Chondrocyte (in vitro differentiated cells): ENCODE measurements around the gene NDOR1. TPM values are rescaled to one million over a fixed set of nuclear protein-coding genes. Genes with fewer than 3 reads are reported as not detected.

Source experiments
- DNase-seq: peaks from one replicate; pipeline ENCODE4 v3.0.0; 2021; ENCODE audit warnings: mixed read lengths, low spot score
- H3K27ac Mint-ChIP-seq: one replicate; pipeline ENCODE4 v1.8.0; 2021; ENCODE audit warnings: mild to moderate bottlenecking, moderate library complexity, mixed read lengths; ENCODE audit not compliant: unreplicated experiment
- H3K27me3 Mint-ChIP-seq: 2 replicates; pipeline ENCODE4 v1.8.0; 2021; ENCODE audit warnings: low read depth, mixed read lengths
- H3K36me3 Mint-ChIP-seq: 2 replicates; pipeline ENCODE4 v1.8.0; 2021; ENCODE audit warnings: low read depth, mixed read lengths
- H3K4me1 Mint-ChIP-seq: 2 replicates; pipeline ENCODE4 v1.8.0; 2021; ENCODE audit warnings: low read depth, mild to moderate bottlenecking, mixed read lengths
- H3K4me3 Mint-ChIP-seq: one replicate; pipeline ENCODE4 v1.8.0; 2021; ENCODE audit warnings: mild to moderate bottlenecking, moderate library complexity, mixed read lengths; ENCODE audit not compliant: unreplicated experiment
- H3K9me3 Mint-ChIP-seq: 2 replicates; pipeline ENCODE4 v1.8.0; 2021; ENCODE audit warnings: low read depth, mixed read lengths
- total RNA-seq: library from RNA; stranded (reverse); gene quantifications from 3 replicates; pipeline ENCODE4 v1.2.1, GENCODE V29; 2021
- TF ChIP-seq, protein P1 (sequence below): fragments of 200-600 bp; sonication (generic); IDR thresholded peaks from 2 replicates; pipeline ENCODE4 v1.5.0; 2021; ENCODE audit warnings: antibody characterized with exemption, mild to moderate bottlenecking, moderate library complexity

Gene NDOR1
- total RNA-seq, 1 donor from 2014 or later = 10.8 TPM

DNA sequence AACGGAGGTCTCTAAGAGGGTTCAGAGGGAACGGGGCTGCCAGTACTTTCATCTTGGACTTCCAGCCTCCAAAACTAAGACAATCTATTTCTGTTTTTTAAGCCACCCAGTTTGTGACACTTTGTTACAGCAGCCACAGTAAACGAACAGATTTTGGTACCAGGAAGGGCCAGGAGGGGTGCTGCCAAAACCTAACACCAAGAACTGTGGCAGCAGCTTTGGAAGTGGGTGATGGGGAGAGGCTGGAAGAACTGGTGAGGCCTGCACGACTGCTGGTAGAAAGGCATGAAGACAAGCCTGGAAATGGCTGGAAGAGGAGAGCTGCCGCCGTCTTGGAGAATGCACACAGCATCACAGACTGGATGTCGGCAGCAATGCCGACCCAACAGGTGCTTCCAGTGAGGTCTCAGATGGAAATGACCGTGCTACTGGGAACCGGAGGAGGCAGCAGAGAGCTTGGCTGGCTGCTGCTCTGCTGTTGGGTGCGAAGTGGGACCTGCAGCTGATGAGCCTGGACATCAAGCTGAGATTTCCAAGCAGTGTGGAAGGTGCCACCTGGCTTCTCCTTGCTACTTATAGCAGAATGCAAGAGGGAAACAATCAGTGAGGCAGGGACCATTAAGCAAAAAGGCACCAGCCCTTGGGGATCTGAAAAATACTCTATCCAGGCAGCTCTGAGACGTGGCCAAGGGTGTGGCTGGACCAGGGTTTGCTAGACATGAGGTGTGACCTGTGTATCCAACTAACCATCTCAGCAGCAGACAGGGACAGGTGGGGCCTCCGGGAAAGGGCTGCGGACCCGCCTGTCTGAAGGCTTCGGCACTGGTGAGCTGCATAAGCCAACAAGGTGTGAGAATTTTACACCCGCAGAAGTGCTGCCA lies 29.0 kb upstream of the NDOR1 start:
- TF ChIP-seq, protein P1, sequence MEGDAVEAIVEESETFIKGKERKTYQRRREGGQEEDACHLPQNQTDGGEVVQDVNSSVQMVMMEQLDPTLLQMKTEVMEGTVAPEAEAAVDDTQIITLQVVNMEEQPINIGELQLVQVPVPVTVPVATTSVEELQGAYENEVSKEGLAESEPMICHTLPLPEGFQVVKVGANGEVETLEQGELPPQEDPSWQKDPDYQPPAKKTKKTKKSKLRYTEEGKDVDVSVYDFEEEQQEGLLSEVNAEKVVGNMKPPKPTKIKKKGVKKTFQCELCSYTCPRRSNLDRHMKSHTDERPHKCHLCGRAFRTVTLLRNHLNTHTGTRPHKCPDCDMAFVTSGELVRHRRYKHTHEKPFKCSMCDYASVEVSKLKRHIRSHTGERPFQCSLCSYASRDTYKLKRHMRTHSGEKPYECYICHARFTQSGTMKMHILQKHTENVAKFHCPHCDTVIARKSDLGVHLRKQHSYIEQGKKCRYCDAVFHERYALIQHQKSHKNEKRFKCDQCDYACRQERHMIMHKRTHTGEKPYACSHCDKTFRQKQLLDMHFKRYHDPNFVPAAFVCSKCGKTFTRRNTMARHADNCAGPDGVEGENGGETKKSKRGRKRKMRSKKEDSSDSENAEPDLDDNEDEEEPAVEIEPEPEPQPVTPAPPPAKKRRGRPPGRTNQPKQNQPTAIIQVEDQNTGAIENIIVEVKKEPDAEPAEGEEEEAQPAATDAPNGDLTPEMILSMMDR = peak; percentile 72
- Mint-ChIP-seq H3K4me1 (no peaks in the 10 kb centered on the region), H3K36me3 (peaks cover 11% of the 10 kb centered on the region), H3K4me3 (no peak overlapping the region), H3K27me3 (no peaks in the 10 kb centered on the region), H3K9me3 (no peaks in the 10 kb centered on the region), H3K27ac (no peak overlapping the region)
- no peak for DNase-seq

DNA sequence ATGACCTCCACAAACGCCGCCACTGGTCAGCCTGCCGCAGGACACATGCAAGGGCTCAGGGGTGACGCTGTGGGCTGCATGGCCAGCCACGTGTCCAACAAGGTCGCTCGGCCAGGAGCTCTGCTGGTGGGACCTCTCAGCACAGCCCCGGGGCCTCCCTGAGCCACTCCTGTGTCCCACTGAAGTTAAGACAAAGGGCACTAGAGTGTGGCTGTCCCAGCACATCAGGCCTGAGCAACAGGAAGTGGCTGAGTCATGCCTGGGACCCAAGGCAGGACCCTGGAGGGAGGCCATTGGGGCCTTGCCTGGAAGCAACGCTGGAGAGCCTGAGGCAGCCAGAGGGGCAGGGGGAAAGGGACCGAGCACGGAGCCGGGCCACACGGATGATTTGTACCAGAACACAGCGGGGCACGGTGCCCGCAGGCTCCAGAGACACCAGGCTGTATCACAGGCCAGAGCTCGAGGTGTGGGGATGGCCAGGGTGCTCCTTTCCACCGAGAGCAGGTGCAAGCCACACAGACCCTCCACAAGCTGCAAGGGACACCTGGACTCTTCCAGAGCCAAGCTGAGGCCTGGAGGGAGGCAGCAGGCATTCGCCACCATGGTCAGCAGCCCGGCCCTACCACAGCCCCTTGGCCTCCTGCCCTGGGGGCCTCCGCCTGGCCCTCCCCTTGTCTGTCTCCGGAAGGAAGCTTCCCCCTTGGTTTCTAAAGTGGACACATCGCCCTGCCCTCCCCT lies 27.1 kb upstream of the NDOR1 start:
- H3K9me3 Mint-ChIP-seq = no peaks in the 10 kb centered on the region
- no peak overlapping the region for H3K27ac Mint-ChIP-seq
- H3K4me1 Mint-ChIP-seq = no peaks in the 10 kb centered on the region
- H3K36me3 Mint-ChIP-seq = peaks cover 14% of the 10 kb centered on the region
- no peaks in the 10 kb centered on the region for H3K27me3 Mint-ChIP-seq
- TF ChIP-seq, protein P1 = no peak
- no peak overlapping the region for H3K4me3 Mint-ChIP-seq
- no peak for DNase-seq

DNA sequence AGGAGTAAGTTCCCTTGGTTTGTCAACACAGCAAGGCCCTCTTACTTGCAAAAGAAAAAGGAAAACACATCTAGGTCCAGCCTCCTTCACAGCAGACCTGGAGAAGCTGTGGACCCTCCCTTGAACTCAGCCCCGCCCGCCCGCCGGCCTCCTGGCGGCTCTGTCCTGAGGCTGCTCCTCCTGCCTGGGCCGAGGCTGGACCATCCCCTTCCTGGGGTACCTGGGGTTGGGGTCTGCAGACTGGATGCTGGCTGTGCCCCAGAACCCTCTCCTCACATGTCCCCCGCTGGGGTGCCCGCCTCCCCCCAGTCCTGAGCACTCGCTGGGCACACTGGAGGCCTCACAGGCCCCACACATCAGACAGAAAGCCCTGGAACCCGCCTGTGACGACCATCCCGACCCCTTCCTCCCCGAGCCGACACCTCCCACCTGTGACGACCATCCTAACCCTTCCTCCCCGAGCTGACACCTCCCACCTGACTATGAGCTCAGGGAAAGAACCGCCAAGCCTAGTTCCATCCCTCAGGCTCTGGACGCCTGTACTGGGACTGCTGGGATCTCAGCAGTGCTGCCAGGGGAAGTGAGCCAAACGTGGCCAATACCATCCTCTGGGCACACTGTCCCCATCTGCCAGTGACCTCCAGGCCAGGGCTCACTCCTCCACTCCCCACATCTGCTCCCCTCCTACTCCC lies 26.4 kb upstream of the NDOR1 start:
- DNase-seq = no peak
- TF ChIP-seq, protein P1 = no peak
- Mint-ChIP-seq H3K9me3 (no peaks in the 10 kb centered on the region), H3K4me3 (no peak overlapping the region), H3K36me3 (peaks cover 14% of the 10 kb centered on the region), H3K27ac (no peak overlapping the region), H3K4me1 (no peaks in the 10 kb centered on the region), H3K27me3 (no peaks in the 10 kb centered on the region)

DNA sequence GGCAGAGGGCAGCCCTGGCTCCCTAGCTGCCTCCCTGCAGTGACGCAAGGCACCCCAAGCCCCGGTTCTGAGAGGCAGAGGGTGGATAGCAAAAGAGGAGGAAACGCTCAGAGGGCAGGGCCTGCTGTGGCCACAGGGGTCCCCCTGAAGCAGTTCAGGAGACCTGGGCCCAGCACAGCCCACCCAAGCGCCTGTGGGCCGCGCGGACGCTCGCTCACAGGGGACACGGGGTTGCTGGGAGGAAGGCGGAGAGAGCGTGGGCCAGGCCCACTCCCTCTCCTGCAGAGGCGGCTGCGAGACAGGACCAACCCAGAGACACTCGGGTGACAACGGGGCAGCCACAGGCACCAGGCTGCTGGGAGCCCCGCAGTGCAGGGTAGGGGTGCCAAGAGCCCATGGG lies 25.7 kb upstream of the NDOR1 start:
- no peaks in the 10 kb centered on the region for H3K27me3 Mint-ChIP-seq
- H3K27ac Mint-ChIP-seq = no peak overlapping the region
- TF ChIP-seq, protein P1 = no peak
- no peak for DNase-seq
- H3K4me1 Mint-ChIP-seq = no peaks in the 10 kb centered on the region
- H3K4me3 Mint-ChIP-seq = no peak overlapping the region
- peaks cover 18% of the 10 kb centered on the region for H3K36me3 Mint-ChIP-seq
- H3K9me3 Mint-ChIP-seq = no peaks in the 10 kb centered on the region

DNA sequence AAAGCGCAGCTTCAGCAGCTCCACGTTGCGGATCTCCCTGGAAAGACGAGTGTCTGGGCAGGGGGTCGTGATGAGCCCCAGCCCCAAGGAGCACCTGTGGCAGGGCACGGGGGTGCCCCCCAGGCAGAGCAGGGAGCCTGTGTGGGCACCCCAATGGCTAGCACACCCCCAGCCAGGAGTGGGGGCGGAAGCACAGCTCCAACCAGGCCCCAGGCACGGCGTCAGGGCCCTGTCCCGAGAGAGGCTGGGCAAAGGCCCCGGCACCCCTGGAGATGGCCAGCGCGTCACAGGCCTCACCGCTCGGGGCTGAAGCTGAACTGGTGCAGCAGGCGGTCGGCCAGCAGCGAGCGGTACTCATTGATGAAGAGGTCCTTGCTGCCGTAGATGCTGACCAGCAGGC lies 25.0 kb upstream of the NDOR1 start:
- TF ChIP-seq, protein P1 = no peak
- Mint-ChIP-seq H3K4me1 (no peaks in the 10 kb centered on the region), H3K27ac (no peak overlapping the region), H3K27me3 (no peaks in the 10 kb centered on the region), H3K4me3 (no peak overlapping the region), H3K9me3 (no peaks in the 10 kb centered on the region), H3K36me3 (peaks cover 19% of the 10 kb centered on the region)
- DNase-seq = no peak
